ENCODE measurements around the gene LYRM1.
A peak's percentile ranks its signal among the peaks of the same experiment; 100 is the strongest.

Gene LYRM1

GRCh38 chr16:20884240-20884556 lies 16.4 kb upstream of the LYRM1 start:
- 87 to 88% methylated on average over 1 of the region's 1 CpG for WGBS, 2 experiments

GRCh38 chr16:20886320-20886719 lies 14.3 kb upstream of the LYRM1 start:
- Histone ChIP-seq H3K27me3 (ENCODE audit: control insufficient read depth, insufficient read depth, low read length, poor library complexity, severe bottlenecking) (no peaks in the 10 kb centered on the region), H3K36me3 (ENCODE audit: control insufficient read depth, insufficient read depth, low read length) (no peaks in the 10 kb centered on the region), H3K9me3 (ENCODE audit: control insufficient read depth, low read length) (no peaks in the 10 kb centered on the region), H3K4me1 (ENCODE audit: control insufficient read depth, insufficient read depth, low read length) (no peaks in the 10 kb centered on the region), H3K4me3 (ENCODE audit: insufficient read depth, low read depth, low read length) (no peak overlapping the region), H3K27ac (ENCODE audit: insufficient read depth, low read depth, low read length, poor library complexity, severe bottlenecking) (no peak overlapping the region)
- 0% methylated on average over 1 of the region's 1 CpG for WGBS, 2 experiments

More at GRCh38 chr16:20884240-20884556, 16.4 kb upstream of the LYRM1 start:
- Histone ChIP-seq H3K4me3 (ENCODE audit: insufficient read depth, low read depth, low read length) (no peak overlapping the region), H3K9me3 (ENCODE audit: control insufficient read depth, low read length) (no peaks in the 10 kb centered on the region), H3K4me1 (ENCODE audit: control insufficient read depth, insufficient read depth, low read length) (no peaks in the 10 kb centered on the region), H3K36me3 (ENCODE audit: control insufficient read depth, insufficient read depth, low read length) (no peaks in the 10 kb centered on the region), H3K27ac (ENCODE audit: insufficient read depth, low read depth, low read length, poor library complexity, severe bottlenecking) (no peak overlapping the region), H3K27me3 (ENCODE audit: control insufficient read depth, insufficient read depth, low read length, poor library complexity, severe bottlenecking) (no peaks in the 10 kb centered on the region)

GRCh38 chr16:20887207-20887606 lies 13.4 kb upstream of the LYRM1 start:
- H3K36me3 ChIP-seq (ENCODE audit: control insufficient read depth, insufficient read depth, low read length) = no peaks in the 10 kb centered on the region
- H3K27me3 ChIP-seq (ENCODE audit: control insufficient read depth, insufficient read depth, low read length, poor library complexity, severe bottlenecking) = no peaks in the 10 kb centered on the region
- H3K4me1 ChIP-seq (ENCODE audit: control insufficient read depth, insufficient read depth, low read length) = no peaks in the 10 kb centered on the region
- no peaks in the 10 kb centered on the region for H3K9me3 ChIP-seq (ENCODE audit: control insufficient read depth, low read length)
- no peak overlapping the region for H3K4me3 ChIP-seq (ENCODE audit: insufficient read depth, low read depth, low read length)
- WGBS, 2 experiments = 83 to 88% methylated on average over 1 of the region's 1 CpG
- H3K27ac ChIP-seq (ENCODE audit: insufficient read depth, low read depth, low read length, poor library complexity, severe bottlenecking) = no peak overlapping the region

- WGBS, 2 experiments = 91 to 98% methylated on average over 3 of the region's 4 CpGs
- Histone ChIP-seq H3K9me3 (ENCODE audit: control insufficient read depth, low read length) (no peaks in the 10 kb centered on the region), H3K4me3 (ENCODE audit: insufficient read depth, low read depth, low read length) (no peak overlapping the region), H3K27me3 (ENCODE audit: control insufficient read depth, insufficient read depth, low read length, poor library complexity, severe bottlenecking) (no peaks in the 10 kb centered on the region), H3K27ac (ENCODE audit: insufficient read depth, low read depth, low read length, poor library complexity, severe bottlenecking) (no peak overlapping the region), H3K36me3 (ENCODE audit: control insufficient read depth, insufficient read depth, low read length) (peaks cover 7% of the 10 kb centered on the region), H3K4me1 (ENCODE audit: control insufficient read depth, insufficient read depth, low read length) (no peaks in the 10 kb centered on the region)
Measured at GRCh38 chr16:20889625-20890275, 10.8 kb upstream of the LYRM1 start.

GRCh38 chr16:20894388-20894787 lies 6.2 kb upstream of the LYRM1 start:
- H3K36me3 ChIP-seq (ENCODE audit: control insufficient read depth, insufficient read depth, low read length) = peaks cover 12% of the 10 kb centered on the region
- no peaks in the 10 kb centered on the region for H3K9me3 ChIP-seq (ENCODE audit: control insufficient read depth, low read length)
- H3K27ac ChIP-seq (ENCODE audit: insufficient read depth, low read depth, low read length, poor library complexity, severe bottlenecking) = no peak overlapping the region
- WGBS, 2 experiments = 94 to 96% methylated on average over 2 of the region's 2 CpGs
- no peak overlapping the region for H3K4me3 ChIP-seq (ENCODE audit: insufficient read depth, low read depth, low read length)
- H3K4me1 ChIP-seq (ENCODE audit: control insufficient read depth, insufficient read depth, low read length) = no peaks in the 10 kb centered on the region
- no peaks in the 10 kb centered on the region for H3K27me3 ChIP-seq (ENCODE audit: control insufficient read depth, insufficient read depth, low read length, poor library complexity, severe bottlenecking)

- Histone ChIP-seq H3K4me3 (ENCODE audit: insufficient read depth, low read depth, low read length) (no peak overlapping the region), H3K36me3 (ENCODE audit: control insufficient read depth, insufficient read depth, low read length) (peaks cover 12% of the 10 kb centered on the region), H3K27ac (ENCODE audit: insufficient read depth, low read depth, low read length, poor library complexity, severe bottlenecking) (no peak overlapping the region), H3K9me3 (ENCODE audit: control insufficient read depth, low read length) (no peaks in the 10 kb centered on the region), H3K27me3 (ENCODE audit: control insufficient read depth, insufficient read depth, low read length, poor library complexity, severe bottlenecking) (no peaks in the 10 kb centered on the region), H3K4me1 (ENCODE audit: control insufficient read depth, insufficient read depth, low read length) (no peaks in the 10 kb centered on the region)
- WGBS, 2 experiments = 89 to 98% methylated on average over 3 to 4 of the region's 4 CpGs
Measured at GRCh38 chr16:20897253-20897897, 3.2 kb upstream of the LYRM1 start.

- Histone ChIP-seq H3K27ac (ENCODE audit: insufficient read depth, low read depth, low read length, poor library complexity, severe bottlenecking) (no peak overlapping the region), H3K27me3 (ENCODE audit: control insufficient read depth, insufficient read depth, low read length, poor library complexity, severe bottlenecking) (no peaks in the 10 kb centered on the region), H3K4me1 (ENCODE audit: control insufficient read depth, insufficient read depth, low read length) (no peaks in the 10 kb centered on the region), H3K9me3 (ENCODE audit: control insufficient read depth, low read length) (no peaks in the 10 kb centered on the region), H3K4me3 (ENCODE audit: insufficient read depth, low read depth, low read length) (no peak overlapping the region), H3K36me3 (ENCODE audit: control insufficient read depth, insufficient read depth, low read length) (peaks cover 12% of the 10 kb centered on the region)
- WGBS, 2 experiments = 86 to 88% methylated on average over 3 of the region's 3 CpGs
Measured at GRCh38 chr16:20897922-20898321, 2.6 kb upstream of the LYRM1 start.

GRCh38 chr16:20899071-20899470 lies 1.5 kb upstream of the LYRM1 start:
- no peaks in the 10 kb centered on the region for H3K27me3 ChIP-seq (ENCODE audit: control insufficient read depth, insufficient read depth, low read length, poor library complexity, severe bottlenecking)
- peaks cover 10% of the 10 kb centered on the region for H3K36me3 ChIP-seq (ENCODE audit: control insufficient read depth, insufficient read depth, low read length)
- 51 to 53% methylated on average over 5 of the region's 5 CpGs for WGBS, 2 experiments
- H3K4me1 ChIP-seq (ENCODE audit: control insufficient read depth, insufficient read depth, low read length) = no peaks in the 10 kb centered on the region
- H3K4me3 ChIP-seq (ENCODE audit: insufficient read depth, low read depth, low read length) = peak overlapping the region; percentile 93
- no peak overlapping the region for H3K27ac ChIP-seq (ENCODE audit: insufficient read depth, low read depth, low read length, poor library complexity, severe bottlenecking)
- no peaks in the 10 kb centered on the region for H3K9me3 ChIP-seq (ENCODE audit: control insufficient read depth, low read length)

- Histone ChIP-seq H3K27me3 (ENCODE audit: control insufficient read depth, insufficient read depth, low read length, poor library complexity, severe bottlenecking) (no peaks in the 10 kb centered on the region), H3K4me3 (ENCODE audit: insufficient read depth, low read depth, low read length) (peak overlapping the region; percentile 93), H3K9me3 (ENCODE audit: control insufficient read depth, low read length) (no peaks in the 10 kb centered on the region), H3K4me1 (ENCODE audit: control insufficient read depth, insufficient read depth, low read length) (no peaks in the 10 kb centered on the region), H3K27ac (ENCODE audit: insufficient read depth, low read depth, low read length, poor library complexity, severe bottlenecking) (no peak overlapping the region), H3K36me3 (ENCODE audit: control insufficient read depth, insufficient read depth, low read length) (peaks cover 4% of the 10 kb centered on the region)
- 1% methylated on average over 17 to 19 of the region's 23 CpGs for WGBS, 2 experiments
Measured at GRCh38 chr16:20899477-20900298, 883 bp upstream of the LYRM1 start.

GRCh38 chr16:20901068-20901435 lies 481 bp downstream of the LYRM1 start:
- H3K4me1 ChIP-seq (ENCODE audit: control insufficient read depth, insufficient read depth, low read length) = no peaks in the 10 kb centered on the region
- no peaks in the 10 kb centered on the region for H3K27me3 ChIP-seq (ENCODE audit: control insufficient read depth, insufficient read depth, low read length, poor library complexity, severe bottlenecking)
- no peaks in the 10 kb centered on the region for H3K9me3 ChIP-seq (ENCODE audit: control insufficient read depth, low read length)
- H3K27ac ChIP-seq (ENCODE audit: insufficient read depth, low read depth, low read length, poor library complexity, severe bottlenecking) = peak overlapping the region; percentile 98
- 0% methylated on average over 20 of the region's 20 CpGs for WGBS, 2 experiments
- peak overlapping the region; percentile 93 for H3K4me3 ChIP-seq (ENCODE audit: insufficient read depth, low read depth, low read length)
- peaks cover 2% of the 10 kb centered on the region for H3K36me3 ChIP-seq (ENCODE audit: control insufficient read depth, insufficient read depth, low read length)

All from ectodermal cell (in vitro differentiated cells).